ENCODE results near the gene LPIN3. TPM values are rescaled to one million over a fixed set of nuclear protein-coding genes. Genes with fewer than 3 reads are reported as not detected.

The LPIN3 gene
- total and polyA plus RNA-seq, 2 of the 8 experiments (the other 6 are each of a cell fraction or from before 2014, with no cell fraction given): 3.7 to 3.9 TPM

DNA sequence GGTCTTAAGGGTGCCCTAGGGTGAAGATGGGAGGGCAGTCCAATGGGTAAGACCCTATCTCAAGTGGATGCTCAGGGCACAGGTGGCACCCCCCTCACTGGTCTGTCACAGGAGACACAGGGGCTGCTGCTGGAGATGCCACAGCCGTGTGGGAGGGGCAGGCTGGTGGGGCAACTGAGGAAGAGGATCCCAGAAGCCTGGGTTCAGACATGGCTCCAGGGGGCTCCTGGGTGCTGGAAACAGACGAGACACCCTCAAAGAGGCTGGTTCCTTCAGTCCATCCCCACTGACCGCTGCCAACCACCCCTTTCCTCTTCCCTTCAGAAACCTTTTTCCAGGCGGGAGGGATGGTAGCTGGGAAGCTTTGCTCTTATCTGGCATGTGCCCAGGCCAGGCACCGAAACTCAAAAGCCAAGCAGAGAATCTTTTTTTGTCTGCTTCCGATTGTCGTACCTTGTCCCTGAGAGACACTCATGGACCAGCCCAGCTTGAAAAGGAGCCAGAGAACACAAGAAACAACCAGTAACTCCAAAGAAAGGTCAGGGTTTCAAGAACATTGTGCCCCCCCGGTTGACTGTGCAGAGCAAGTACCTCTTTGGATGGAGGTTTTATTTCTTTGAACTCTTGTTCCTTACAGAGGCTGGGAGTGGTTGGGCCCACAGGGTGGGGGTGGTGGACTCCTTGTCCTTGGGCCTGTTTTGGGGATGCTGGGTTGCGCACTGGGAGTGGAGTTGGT lies 54.5 kb downstream of the LPIN3 start (continued):
- TF ChIP-seq ATF2 (IDR thresholded peaks at IDR 0.05; ENCODE audit: low read length) (no peak), MAX (IDR thresholded peaks at IDR 0.05) (no peak), NRF1 (IDR thresholded peaks at IDR 0.05; ENCODE audit: low read depth, low read length) (no peak), SP4 (IDR thresholded peaks at IDR 0.05; ENCODE audit: low read length) (no peak), HDAC6 (IDR thresholded peaks at IDR 0.05; ENCODE audit: low read depth, low read length) (no peak), SAP30 (IDR thresholded peaks at IDR 0.05; ENCODE audit: insufficient read depth, insufficient replicate concordance, low read length) (no peak), CBX8 (IDR thresholded peaks at IDR 0.05; ENCODE audit: borderline replicate concordance, low read depth, low read length) (no peak)

Data from H1 (cell line).